GM06990 (cell line): ENCODE data around the gene NTNG1.

Experiments
- DNase-seq: peaks from one replicate; pipeline ENCODE4 v3.0.0-alpha.2; 2011; ENCODE audit not compliant: insufficient read length; ENCODE audit errors: extremely low read depth
- H3K27me3 ChIP-seq: replicated peaks from 2 replicates; pipeline ENCODE4 v1.6.0; 2011; ENCODE audit warnings: low read length; ENCODE audit not compliant: control insufficient read depth, insufficient read depth
- H3K36me3 ChIP-seq: 2 replicates; pipeline ENCODE4 v1.5.1; 2011; ENCODE audit warnings: low read length; ENCODE audit not compliant: control insufficient read depth, insufficient read depth
- H3K4me3 ChIP-seq: replicated peaks from 2 replicates; pipeline ENCODE4 v1.5.1; 2011; ENCODE audit warnings: low read depth, mild to moderate bottlenecking, control low read depth, low read length
- TF ChIP-seq, protein P1 (sequence below): IDR thresholded peaks from 2 replicates; pipeline ENCODE4 v1.5.1; 2011; ENCODE audit warnings: low read length, control low read depth, mild to moderate bottlenecking, inconsistent platforms; ENCODE audit not compliant: insufficient read depth, poor library complexity, severe bottlenecking

NTNG1 gene

GRCh38 chr1:107358619-107359327 is 217.9 kb downstream of the NTNG1 start:
- no peaks in the 10 kb centered on the region for H3K36me3 ChIP-seq
- H3K27me3 ChIP-seq, result no peaks in the 10 kb centered on the region
- DNase-seq, result no peak
- TF ChIP-seq, protein P1, sequence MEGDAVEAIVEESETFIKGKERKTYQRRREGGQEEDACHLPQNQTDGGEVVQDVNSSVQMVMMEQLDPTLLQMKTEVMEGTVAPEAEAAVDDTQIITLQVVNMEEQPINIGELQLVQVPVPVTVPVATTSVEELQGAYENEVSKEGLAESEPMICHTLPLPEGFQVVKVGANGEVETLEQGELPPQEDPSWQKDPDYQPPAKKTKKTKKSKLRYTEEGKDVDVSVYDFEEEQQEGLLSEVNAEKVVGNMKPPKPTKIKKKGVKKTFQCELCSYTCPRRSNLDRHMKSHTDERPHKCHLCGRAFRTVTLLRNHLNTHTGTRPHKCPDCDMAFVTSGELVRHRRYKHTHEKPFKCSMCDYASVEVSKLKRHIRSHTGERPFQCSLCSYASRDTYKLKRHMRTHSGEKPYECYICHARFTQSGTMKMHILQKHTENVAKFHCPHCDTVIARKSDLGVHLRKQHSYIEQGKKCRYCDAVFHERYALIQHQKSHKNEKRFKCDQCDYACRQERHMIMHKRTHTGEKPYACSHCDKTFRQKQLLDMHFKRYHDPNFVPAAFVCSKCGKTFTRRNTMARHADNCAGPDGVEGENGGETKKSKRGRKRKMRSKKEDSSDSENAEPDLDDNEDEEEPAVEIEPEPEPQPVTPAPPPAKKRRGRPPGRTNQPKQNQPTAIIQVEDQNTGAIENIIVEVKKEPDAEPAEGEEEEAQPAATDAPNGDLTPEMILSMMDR, result no peak
- no peak overlapping the region for H3K4me3 ChIP-seq

DNA sequence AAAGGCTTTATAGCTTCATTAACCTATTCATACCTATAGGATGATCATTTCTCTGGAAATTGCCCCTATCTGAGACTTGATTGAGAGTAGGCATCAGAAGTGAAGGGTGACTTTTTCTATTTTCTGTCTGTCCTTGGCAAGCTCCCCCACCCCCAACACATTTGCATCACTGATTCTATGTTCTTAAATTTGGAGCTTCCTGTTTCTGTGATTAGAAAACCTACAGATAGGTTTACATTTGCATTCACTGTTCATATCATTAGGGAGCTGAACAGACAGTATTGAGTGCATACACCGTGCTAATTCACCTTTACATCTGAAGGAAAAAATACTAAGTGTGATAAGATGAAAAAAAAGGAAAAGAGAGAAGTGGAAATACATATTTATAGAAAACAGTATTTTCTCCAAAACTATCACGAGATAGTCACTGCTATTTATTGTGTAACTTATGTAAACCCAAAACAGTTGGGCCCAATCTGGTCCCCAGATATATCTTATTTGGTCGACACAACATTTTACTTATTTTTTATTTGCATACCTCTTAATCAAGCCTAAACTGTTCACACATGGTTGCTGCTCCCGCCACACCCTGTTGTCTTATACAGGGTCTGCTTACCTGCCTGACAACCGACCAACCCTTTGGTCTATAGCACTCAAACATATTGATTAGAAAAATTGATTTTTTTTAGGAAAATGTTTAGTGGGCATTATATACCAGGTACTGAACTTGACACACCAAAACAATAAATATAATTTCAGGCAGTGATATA is 218.8 kb downstream of the NTNG1 start:
- H3K27me3 ChIP-seq, result no peaks in the 10 kb centered on the region
- H3K4me3 ChIP-seq, result no peak overlapping the region
- peak; percentile 18 for DNase-seq
- TF ChIP-seq, protein P1, result no peak
- H3K36me3 ChIP-seq, result no peaks in the 10 kb centered on the region

DNA sequence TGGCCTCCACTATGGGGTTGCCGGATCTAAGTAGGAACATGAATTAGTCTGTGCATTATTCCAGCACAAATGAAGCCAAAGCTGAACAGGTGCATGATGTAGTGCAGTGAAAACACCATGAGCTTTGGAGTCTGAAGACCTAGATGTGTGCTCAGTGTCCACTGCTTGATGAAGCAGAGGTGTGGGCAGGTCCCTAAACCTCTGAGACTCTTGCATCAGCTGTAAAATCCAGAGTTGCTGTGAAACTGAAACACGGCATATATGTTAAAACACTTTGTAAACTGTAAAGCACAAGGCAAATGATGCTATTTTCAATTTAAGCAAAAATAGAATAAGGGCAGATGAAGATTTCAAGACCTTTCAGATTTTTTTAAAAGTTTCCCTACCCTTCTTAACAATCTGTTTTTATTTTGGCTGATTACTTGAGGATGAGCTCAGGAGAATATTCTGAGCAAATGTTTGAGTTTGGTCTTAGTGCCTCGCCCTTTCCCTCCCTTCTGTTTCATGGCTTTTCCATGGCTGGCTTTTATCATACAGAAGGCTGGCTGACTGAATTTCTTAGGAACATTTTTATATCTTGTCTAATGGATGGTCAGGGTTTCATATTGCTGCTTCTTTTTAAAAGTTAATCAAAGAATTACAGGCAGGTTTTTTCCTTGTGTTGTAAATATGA is 221.8 kb downstream of the NTNG1 start:
- Histone ChIP-seq H3K4me3 (no peak overlapping the region), H3K27me3 (no peaks in the 10 kb centered on the region), H3K36me3 (no peaks in the 10 kb centered on the region)
- no peak for DNase-seq
- TF ChIP-seq, protein P1, result no peak

GRCh38 chr1:107363154-107363553 is 222.3 kb downstream of the NTNG1 start:
- DNase-seq, result no peak
- Histone ChIP-seq H3K27me3 (no peaks in the 10 kb centered on the region), H3K4me3 (no peak overlapping the region), H3K36me3 (no peaks in the 10 kb centered on the region)
- TF ChIP-seq, protein P1, result no peak

DNA sequence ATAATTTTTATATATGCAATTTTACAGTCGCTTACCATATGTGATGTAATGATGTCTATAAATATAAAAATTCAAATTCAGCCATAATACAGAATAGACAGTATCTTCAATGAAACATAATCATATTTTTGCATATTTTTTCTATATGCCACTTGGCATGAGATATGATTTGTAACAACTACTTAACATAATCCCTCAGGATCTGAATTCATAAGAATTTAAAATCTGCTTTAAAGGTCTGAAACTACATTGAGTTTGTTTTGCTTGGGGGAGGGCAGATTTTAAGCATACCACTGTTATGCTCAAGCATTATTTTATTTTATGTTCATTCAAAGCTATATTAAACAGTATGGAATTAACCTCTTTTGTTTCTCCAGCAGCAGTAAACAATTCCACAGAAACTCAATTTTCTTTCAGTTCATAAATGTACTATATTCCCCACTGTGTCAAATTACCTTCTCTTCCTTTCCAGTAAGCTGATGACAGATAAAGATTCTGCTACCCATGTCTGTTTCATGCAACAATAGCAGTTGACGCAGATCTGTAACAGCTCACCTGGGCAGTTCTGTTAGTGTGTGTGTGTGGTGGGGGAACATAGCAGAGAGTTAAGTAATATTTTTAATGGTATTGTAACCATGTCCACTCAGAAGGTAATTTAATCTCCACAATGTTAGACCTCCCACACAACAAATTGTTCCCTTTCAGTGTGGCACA is 224.8 kb downstream of the NTNG1 start:
- Histone ChIP-seq H3K36me3 (no peaks in the 10 kb centered on the region), H3K27me3 (no peaks in the 10 kb centered on the region), H3K4me3 (no peak overlapping the region)
- no peak for DNase-seq
- TF ChIP-seq, protein P1, result no peak
